SU-DHL-6 (cell line): ENCODE results near the gene NLGN3.

Experiments
- CTCF ChIP-seq: fragments of 200-600 bp; sonication (generic); IDR thresholded peaks from one replicate; pipeline ENCODE4 v1.5.1; 2017; ENCODE audit warnings: antibody characterized with exemption, mild to moderate bottlenecking, low read length, moderate library complexity; ENCODE audit not compliant: insufficient read depth, poor library complexity, severe bottlenecking
- EZH2phosphoT487 ChIP-seq: fragments of 200-600 bp; sonication (generic), shearing (Covaris generic); conservative IDR thresholded peaks from 2 replicates; pipeline ENCODE4 v1.6.1; 2018; ENCODE audit warnings: mild to moderate bottlenecking, antibody characterized with exemption, low read length, moderate library complexity, mixed read lengths

DNA sequence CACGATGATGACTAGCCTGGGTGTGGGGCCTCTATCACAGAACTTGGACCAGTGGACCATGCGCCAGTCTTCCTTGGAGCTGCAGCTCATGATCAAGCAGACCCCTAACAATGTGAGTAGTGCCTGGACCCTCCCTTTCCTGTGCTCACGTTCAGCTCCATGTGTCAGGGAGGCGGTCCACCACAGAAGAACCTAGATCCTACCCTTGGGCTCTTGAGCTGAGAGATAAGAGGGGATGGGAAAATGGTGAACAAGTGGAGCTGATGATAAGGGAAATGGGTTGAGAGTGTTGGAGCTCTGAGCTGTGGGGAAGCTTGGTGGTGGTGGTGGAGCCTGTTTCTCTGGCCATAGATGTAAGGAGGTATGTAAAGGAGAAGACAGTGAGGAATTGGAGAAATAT is 13.1 kb upstream of the NLGN3 start:
- no peak for TF ChIP-seq CTCF
- TF ChIP-seq EZH2phosphoT487 = no peak
